Mucosa of stomach (tissue), 1 donor: Measurements from ENCODE around the gene XRCC3.
"Not testable (repeated sequence)": the region's sequence is repeated elsewhere in the genome, so short reads cannot be mapped to it uniquely, and the experiment has no call there.

Source experiments
- H3K27me3 ChIP-seq: one replicate; pipeline ENCODE4 v1.7.0; 2013; ENCODE audit warnings: mild to moderate bottlenecking, low read length; ENCODE audit not compliant: control insufficient read depth, insufficient read depth
- H3K36me3 ChIP-seq: one replicate; pipeline ENCODE4 v1.7.0; 2013; ENCODE audit warnings: low read length; ENCODE audit not compliant: control insufficient read depth, insufficient read depth
- H3K4me1 ChIP-seq: one replicate; pipeline ENCODE4 v1.7.0; 2013; ENCODE audit warnings: mild to moderate bottlenecking, low read length; ENCODE audit not compliant: control insufficient read depth, insufficient read depth
- H3K4me3 ChIP-seq: one replicate; pipeline ENCODE4 v1.7.0; 2013; ENCODE audit warnings: low read length
- H3K9ac ChIP-seq: one replicate; pipeline ENCODE4 v1.7.0; 2013; ENCODE audit warnings: mild to moderate bottlenecking, low read length, moderate library complexity
- H3K9me3 ChIP-seq: one replicate; pipeline ENCODE4 v1.7.0; 2013; ENCODE audit warnings: mild to moderate bottlenecking, low read length, moderate library complexity; ENCODE audit not compliant: control insufficient read depth
- donor health status: Pancreatic carcinoma.

XRCC3 gene

GRCh38 chr14:103692159-103692558 is 23.1 kb downstream of the XRCC3 start:
- Histone ChIP-seq H3K27me3 (no peaks in the 10 kb centered on the region), H3K36me3 (peaks cover 4% of the 10 kb centered on the region), H3K4me1 (peaks cover 29% of the 10 kb centered on the region), H3K9ac (no peak overlapping the region), H3K4me3 (no peak overlapping the region), H3K9me3 (no peaks in the 10 kb centered on the region)

- not testable (repeated sequence) for H3K27me3 ChIP-seq, H3K4me3 ChIP-seq, H3K9ac ChIP-seq, H3K36me3 ChIP-seq, H3K9me3 ChIP-seq
- H3K4me1 ChIP-seq: peaks cover 24% of the 10 kb centered on the region
Measured at GRCh38 chr14:103691655-103692054, 23.6 kb downstream of the XRCC3 start.

GRCh38 chr14:103690332-103690731 is 24.9 kb downstream of the XRCC3 start:
- Histone ChIP-seq H3K36me3 (peaks cover 4% of the 10 kb centered on the region), H3K9me3 (no peaks in the 10 kb centered on the region), H3K4me1 (peaks cover 18% of the 10 kb centered on the region), H3K27me3 (no peaks in the 10 kb centered on the region), H3K9ac (no peak overlapping the region), H3K4me3 (no peak overlapping the region)

- Histone ChIP-seq H3K9ac (no peak overlapping the region), H3K4me3 (no peak overlapping the region), H3K9me3 (no peaks in the 10 kb centered on the region), H3K36me3 (peaks cover 8% of the 10 kb centered on the region), H3K4me1 (peaks cover 18% of the 10 kb centered on the region), H3K27me3 (no peaks in the 10 kb centered on the region)
Measured at GRCh38 chr14:103688906-103689902, 26.0 kb downstream of the XRCC3 start.

GRCh38 chr14:103688441-103688840 is 26.8 kb downstream of the XRCC3 start:
- H3K4me3 ChIP-seq: no peak overlapping the region
- no peaks in the 10 kb centered on the region for H3K9me3 ChIP-seq
- peaks cover 5% of the 10 kb centered on the region for H3K36me3 ChIP-seq
- no peaks in the 10 kb centered on the region for H3K27me3 ChIP-seq
- H3K4me1 ChIP-seq: peaks cover 12% of the 10 kb centered on the region
- no peak overlapping the region for H3K9ac ChIP-seq

GRCh38 chr14:103687712-103688111 is 27.5 kb downstream of the XRCC3 start:
- Histone ChIP-seq H3K9ac (no peak overlapping the region), H3K9me3 (no peaks in the 10 kb centered on the region), H3K4me1 (peaks cover 5% of the 10 kb centered on the region), H3K36me3 (peaks cover 10% of the 10 kb centered on the region), H3K27me3 (no peaks in the 10 kb centered on the region), H3K4me3 (no peak overlapping the region)

GRCh38 chr14:103686831-103687485 is 28.3 kb downstream of the XRCC3 start:
- H3K4me3 ChIP-seq: no peak overlapping the region

GRCh38 chr14:103685276-103686211 is 29.7 kb downstream of the XRCC3 start:
- H3K36me3 ChIP-seq: peaks cover 15% of the 10 kb centered on the region
- no peaks in the 10 kb centered on the region for H3K27me3 ChIP-seq
- H3K9me3 ChIP-seq: no peaks in the 10 kb centered on the region
- H3K4me3 ChIP-seq: no peak overlapping the region
- no peak overlapping the region for H3K9ac ChIP-seq
- no peaks in the 10 kb centered on the region for H3K4me1 ChIP-seq

More at GRCh38 chr14:103686831-103687485, 28.3 kb downstream of the XRCC3 start:
- no peaks in the 10 kb centered on the region for H3K9me3 ChIP-seq
- H3K9ac ChIP-seq: no peak overlapping the region
- no peaks in the 10 kb centered on the region for H3K27me3 ChIP-seq
- H3K36me3 ChIP-seq: peaks cover 10% of the 10 kb centered on the region
- no peaks in the 10 kb centered on the region for H3K4me1 ChIP-seq

- no peak overlapping the region for H3K9ac ChIP-seq
- H3K4me3 ChIP-seq: no peak overlapping the region
- no peaks in the 10 kb centered on the region for H3K9me3 ChIP-seq
- no peaks in the 10 kb centered on the region for H3K4me1 ChIP-seq
- no peaks in the 10 kb centered on the region for H3K27me3 ChIP-seq
- H3K36me3 ChIP-seq: peaks cover 16% of the 10 kb centered on the region
Measured at GRCh38 chr14:103684871-103685270, 30.4 kb downstream of the XRCC3 start.

- Histone ChIP-seq H3K27me3 (no peaks in the 10 kb centered on the region), H3K4me3 (no peak overlapping the region), H3K9me3 (no peaks in the 10 kb centered on the region), H3K36me3 (peaks cover 16% of the 10 kb centered on the region), H3K4me1 (no peaks in the 10 kb centered on the region), H3K9ac (no peak overlapping the region)
Measured at GRCh38 chr14:103684471-103684870, 30.8 kb downstream of the XRCC3 start.

GRCh38 chr14:103683139-103683538 is 32.1 kb downstream of the XRCC3 start:
- Histone ChIP-seq H3K9me3 (no peaks in the 10 kb centered on the region), H3K9ac (no peak overlapping the region), H3K27me3 (no peaks in the 10 kb centered on the region), H3K4me1 (no peaks in the 10 kb centered on the region), H3K36me3 (peaks cover 16% of the 10 kb centered on the region), H3K4me3 (no peak overlapping the region)
